ENCODE data around the gene PTPN20. TPM values are rescaled to one million over a fixed set of nuclear protein-coding genes. Genes with fewer than 3 reads are reported as not detected.
"Not testable (repeated sequence)": the region's sequence is repeated elsewhere in the genome, so short reads cannot be mapped to it uniquely, and the experiment has no call there.

The PTPN20 gene
- total RNA-seq, 2 experiments from 2014 or later, result not detected

- H3K27ac ChIP-seq (ENCODE audit: low read depth, low read length, poor library complexity, severe bottlenecking); CTCF ChIA-PET (ENCODE audit: unreplicated experiment); H3K36me3 ChIP-seq (ENCODE audit: insufficient read depth, low read length); BruUV-seq (replicated peaks); H3K9me2 ChIP-seq (ENCODE audit: insufficient read depth, low read length); H3K4me2 ChIP-seq (ENCODE audit: low read length); H3K9me3 ChIP-seq (ENCODE audit: low read length); intact Hi-C loops (cut with micrococcal nuclease; ENCODE audit: unreplicated experiment); H3K79me2 ChIP-seq (ENCODE audit: insufficient read depth, low read depth, low read length); H2AFZ ChIP-seq (ENCODE audit: low read length); H3K4me3 ChIP-seq (ENCODE audit: low read depth, low read length, poor library complexity, severe bottlenecking); H4K20me1 ChIP-seq (ENCODE audit: insufficient read depth, low read length); H3K4me1 ChIP-seq (ENCODE audit: insufficient read depth, low read length, poor library complexity, severe bottlenecking); POLR2A ChIA-PET; DNase-seq (ENCODE audit: low spot score): not testable (repeated sequence)
These were observed 29.9 kb downstream of the PTPN20 start for GRCh38 chr10:46941091-46941490.

- H3K9me2 ChIP-seq (ENCODE audit: insufficient read depth, low read length); DNase-seq (ENCODE audit: low spot score); H3K9me3 ChIP-seq (ENCODE audit: low read length); H2AFZ ChIP-seq (ENCODE audit: low read length); POLR2A ChIA-PET; H4K20me1 ChIP-seq (ENCODE audit: insufficient read depth, low read length); H3K4me3 ChIP-seq (ENCODE audit: low read depth, low read length, poor library complexity, severe bottlenecking); H3K4me2 ChIP-seq (ENCODE audit: low read length); intact Hi-C loops (cut with micrococcal nuclease; ENCODE audit: unreplicated experiment); BruUV-seq (replicated peaks); H3K4me1 ChIP-seq (ENCODE audit: insufficient read depth, low read length, poor library complexity, severe bottlenecking); H3K27ac ChIP-seq (ENCODE audit: low read depth, low read length, poor library complexity, severe bottlenecking); H3K36me3 ChIP-seq (ENCODE audit: insufficient read depth, low read length); CTCF ChIA-PET (ENCODE audit: unreplicated experiment); H3K79me2 ChIP-seq (ENCODE audit: insufficient read depth, low read depth, low read length): not testable (repeated sequence)
These were observed 37.7 kb downstream of the PTPN20 start for GRCh38 chr10:46948687-46949518.

GRCh38 chr10:46952540-46952939 lies 41.3 kb downstream of the PTPN20 start:
- BruUV-seq (replicated peaks); intact Hi-C loops (cut with micrococcal nuclease; ENCODE audit: unreplicated experiment); H3K9me3 ChIP-seq (ENCODE audit: low read length); H3K36me3 ChIP-seq (ENCODE audit: insufficient read depth, low read length); H3K4me2 ChIP-seq (ENCODE audit: low read length); H3K27ac ChIP-seq (ENCODE audit: low read depth, low read length, poor library complexity, severe bottlenecking); H3K9me2 ChIP-seq (ENCODE audit: insufficient read depth, low read length); H4K20me1 ChIP-seq (ENCODE audit: insufficient read depth, low read length); CTCF ChIA-PET (ENCODE audit: unreplicated experiment); H2AFZ ChIP-seq (ENCODE audit: low read length); H3K4me1 ChIP-seq (ENCODE audit: insufficient read depth, low read length, poor library complexity, severe bottlenecking); POLR2A ChIA-PET; H3K79me2 ChIP-seq (ENCODE audit: insufficient read depth, low read depth, low read length); H3K4me3 ChIP-seq (ENCODE audit: low read depth, low read length, poor library complexity, severe bottlenecking); DNase-seq (ENCODE audit: low spot score): not testable (repeated sequence)

- H3K4me1 ChIP-seq (ENCODE audit: insufficient read depth, low read length, poor library complexity, severe bottlenecking); POLR2A ChIA-PET; H3K9me2 ChIP-seq (ENCODE audit: insufficient read depth, low read length); H3K4me3 ChIP-seq (ENCODE audit: low read depth, low read length, poor library complexity, severe bottlenecking); H3K36me3 ChIP-seq (ENCODE audit: insufficient read depth, low read length); H4K20me1 ChIP-seq (ENCODE audit: insufficient read depth, low read length); CTCF ChIA-PET (ENCODE audit: unreplicated experiment); H3K9me3 ChIP-seq (ENCODE audit: low read length); BruUV-seq (replicated peaks); DNase-seq (ENCODE audit: low spot score); intact Hi-C loops (cut with micrococcal nuclease; ENCODE audit: unreplicated experiment); H3K27ac ChIP-seq (ENCODE audit: low read depth, low read length, poor library complexity, severe bottlenecking); H3K79me2 ChIP-seq (ENCODE audit: insufficient read depth, low read depth, low read length); H2AFZ ChIP-seq (ENCODE audit: low read length); H3K4me2 ChIP-seq (ENCODE audit: low read length): not testable (repeated sequence)
These were observed 49.5 kb downstream of the PTPN20 start for GRCh38 chr10:46960742-46961141.

GRCh38 chr10:46963356-46963755 lies 52.1 kb downstream of the PTPN20 start:
- CTCF ChIA-PET (ENCODE audit: unreplicated experiment); POLR2A ChIA-PET; H3K4me1 ChIP-seq (ENCODE audit: insufficient read depth, low read length, poor library complexity, severe bottlenecking); H3K9me3 ChIP-seq (ENCODE audit: low read length); H3K27ac ChIP-seq (ENCODE audit: low read depth, low read length, poor library complexity, severe bottlenecking); H3K9me2 ChIP-seq (ENCODE audit: insufficient read depth, low read length); DNase-seq (ENCODE audit: low spot score); H4K20me1 ChIP-seq (ENCODE audit: insufficient read depth, low read length); intact Hi-C loops (cut with micrococcal nuclease; ENCODE audit: unreplicated experiment); H3K4me3 ChIP-seq (ENCODE audit: low read depth, low read length, poor library complexity, severe bottlenecking); BruUV-seq (replicated peaks); H3K4me2 ChIP-seq (ENCODE audit: low read length); H3K79me2 ChIP-seq (ENCODE audit: insufficient read depth, low read depth, low read length); H2AFZ ChIP-seq (ENCODE audit: low read length); H3K36me3 ChIP-seq (ENCODE audit: insufficient read depth, low read length): not testable (repeated sequence)

- H3K36me3 ChIP-seq (ENCODE audit: insufficient read depth, low read length); H3K79me2 ChIP-seq (ENCODE audit: insufficient read depth, low read depth, low read length); H3K9me2 ChIP-seq (ENCODE audit: insufficient read depth, low read length); BruUV-seq (replicated peaks); CTCF ChIA-PET (ENCODE audit: unreplicated experiment); H4K20me1 ChIP-seq (ENCODE audit: insufficient read depth, low read length); H3K4me3 ChIP-seq (ENCODE audit: low read depth, low read length, poor library complexity, severe bottlenecking); POLR2A ChIA-PET; H2AFZ ChIP-seq (ENCODE audit: low read length); H3K9me3 ChIP-seq (ENCODE audit: low read length); DNase-seq (ENCODE audit: low spot score); intact Hi-C loops (cut with micrococcal nuclease; ENCODE audit: unreplicated experiment); H3K4me2 ChIP-seq (ENCODE audit: low read length); H3K27ac ChIP-seq (ENCODE audit: low read depth, low read length, poor library complexity, severe bottlenecking); H3K4me1 ChIP-seq (ENCODE audit: insufficient read depth, low read length, poor library complexity, severe bottlenecking): not testable (repeated sequence)
These were observed 55.8 kb downstream of the PTPN20 start for GRCh38 chr10:46967013-46967412.

All from OCI-LY7 (cell line).